A549 (cell line): ENCODE results near the gene TMEM39A.

Experiments used
- BHLHE40 ChIP-seq: IDR thresholded peaks from 2 replicates; pipeline ENCODE4 v1.6.1; 2012; ENCODE audit warnings: low read depth, low read length, inconsistent platforms
- FOSL2 ChIP-seq, 2 experiments: fragments of 450-650 bp in 1 of 2; fragments of >200 bp in 1 of 2; sonication (Bioruptor Twin) in 1 of 2; formaldehyde crosslinking; IDR thresholded peaks; 2 replicates each; pipeline versions ENCODE4 v1.5.0 to v1.6.1; 2016 to 2020; ENCODE audit warnings: mild to moderate bottlenecking in 1 of 2, moderate library complexity in 1 of 2
- HOXB13 ChIP-seq: fragments of 250-450 bp; sonication (Bioruptor Pico); IDR thresholded peaks from 2 replicates; pipeline ENCODE4 v1.5.0; 2020; ENCODE audit warnings: low read depth, mild to moderate bottlenecking, moderate library complexity
- JUNB ChIP-seq: fragments of >200 bp; sonication (Bioruptor Twin); formaldehyde crosslinking; IDR thresholded peaks from 2 replicates; pipeline ENCODE4 v1.6.1; 2016
- KDM1A ChIP-seq: fragments of 200-600 bp; sonication (generic); IDR thresholded peaks from 2 replicates; pipeline ENCODE4 v1.6.1; 2016; ENCODE audit warnings: low read depth, mild to moderate bottlenecking
- MAFK ChIP-seq: fragments of 450-650 bp; IDR thresholded peaks from 2 replicates; pipeline ENCODE4 v1.6.1; 2014; ENCODE audit not compliant: partially characterized antibody
- NFE2L2 ChIP-seq: fragments of 150-350 bp; conservative IDR thresholded peaks from 2 replicates; pipeline ENCODE4 v1.6.1; 2014; ENCODE audit warnings: low read length
- NR3C1 ChIP-seq: fragments of >200 bp; sonication (Bioruptor Twin); formaldehyde crosslinking; IDR thresholded peaks from 3 replicates; pipeline ENCODE4 v1.6.1; 2017
- POLR2A ChIP-seq: IDR thresholded peaks from 2 replicates; pipeline ENCODE4 v1.6.1; 2012; ENCODE audit warnings: mild to moderate bottlenecking, low read length
- RAD21 ChIP-seq, 2 experiments: fragments of >200 bp in 1 of 2; sonication (Bioruptor Twin) in 1 of 2; formaldehyde crosslinking in 1 of 2; IDR thresholded peaks in 1 of 2; conservative IDR thresholded peaks in 1 of 2; 2 replicates in 1 of 2; 3 replicates in 1 of 2; pipeline ENCODE4 v1.6.1; 2012 to 2018; ENCODE audit warnings: inconsistent platforms in 1 of 2
- TF ChIP-seq, protein P1 (sequence below): IDR thresholded peaks from 2 replicates; pipeline ENCODE4 v1.6.1; 2012
- TF ChIP-seq, protein P2 (sequence below): fragments of >200 bp; sonication (Bioruptor Twin); formaldehyde crosslinking; IDR thresholded peaks from 3 replicates; pipeline ENCODE4 v1.5.1; 2016
- TF ChIP-seq, protein P3 (sequence below): fragments of 250-450 bp; sonication (Bioruptor Pico); IDR thresholded peaks from 2 replicates; pipeline ENCODE4 v1.5.0; 2020; ENCODE audit warnings: low read depth, mild to moderate bottlenecking, moderate library complexity
- TF ChIP-seq, protein P4 (sequence below): fragments of 450-650 bp; IDR thresholded peaks from 2 replicates; pipeline ENCODE4 v1.6.1; 2014; ENCODE audit warnings: antibody characterized with exemption

DNA sequence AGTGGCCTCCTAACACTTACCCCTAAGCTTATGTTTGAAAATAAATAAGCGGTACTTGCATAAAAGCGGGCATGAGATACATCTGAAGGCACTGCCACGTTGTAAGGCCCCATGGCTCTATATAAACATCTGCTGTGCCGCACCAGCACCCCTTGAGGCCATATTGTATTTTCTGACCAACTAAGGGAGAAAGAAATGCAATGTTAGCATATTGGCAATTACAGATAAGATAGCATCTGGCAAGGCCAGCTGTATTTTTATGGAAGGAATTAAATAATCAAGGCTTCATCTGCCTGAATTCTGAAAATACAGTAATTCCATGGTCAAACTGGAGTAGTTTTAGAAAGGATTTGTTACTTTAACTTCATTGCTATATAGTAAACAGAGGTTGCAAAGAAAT is 28.7 kb downstream of the TMEM39A start:
- TF ChIP-seq BHLHE40 (no peak), MAFK (peak; percentile 57), KDM1A (no peak), JUNB (no peak), POLR2A (no peak), NFE2L2 (no peak), RAD21 (conservative IDR thresholded peaks at IDR 0.05 in 1 of 2, IDR thresholded peaks at IDR 0.05 in 1 of 2) (no peak), FOSL2 (IDR thresholded peaks at IDR 0.05) (no peak), FOSL2 (CRISPR knock-in tag; IDR thresholded peaks at IDR 0.05) (no peak), HOXB13 (CRISPR knock-in tag) (no peak), NR3C1 (no peak)
- TF ChIP-seq, protein P1, sequence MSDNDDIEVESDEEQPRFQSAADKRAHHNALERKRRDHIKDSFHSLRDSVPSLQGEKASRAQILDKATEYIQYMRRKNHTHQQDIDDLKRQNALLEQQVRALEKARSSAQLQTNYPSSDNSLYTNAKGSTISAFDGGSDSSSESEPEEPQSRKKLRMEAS = no peak
- TF ChIP-seq, protein P2, sequence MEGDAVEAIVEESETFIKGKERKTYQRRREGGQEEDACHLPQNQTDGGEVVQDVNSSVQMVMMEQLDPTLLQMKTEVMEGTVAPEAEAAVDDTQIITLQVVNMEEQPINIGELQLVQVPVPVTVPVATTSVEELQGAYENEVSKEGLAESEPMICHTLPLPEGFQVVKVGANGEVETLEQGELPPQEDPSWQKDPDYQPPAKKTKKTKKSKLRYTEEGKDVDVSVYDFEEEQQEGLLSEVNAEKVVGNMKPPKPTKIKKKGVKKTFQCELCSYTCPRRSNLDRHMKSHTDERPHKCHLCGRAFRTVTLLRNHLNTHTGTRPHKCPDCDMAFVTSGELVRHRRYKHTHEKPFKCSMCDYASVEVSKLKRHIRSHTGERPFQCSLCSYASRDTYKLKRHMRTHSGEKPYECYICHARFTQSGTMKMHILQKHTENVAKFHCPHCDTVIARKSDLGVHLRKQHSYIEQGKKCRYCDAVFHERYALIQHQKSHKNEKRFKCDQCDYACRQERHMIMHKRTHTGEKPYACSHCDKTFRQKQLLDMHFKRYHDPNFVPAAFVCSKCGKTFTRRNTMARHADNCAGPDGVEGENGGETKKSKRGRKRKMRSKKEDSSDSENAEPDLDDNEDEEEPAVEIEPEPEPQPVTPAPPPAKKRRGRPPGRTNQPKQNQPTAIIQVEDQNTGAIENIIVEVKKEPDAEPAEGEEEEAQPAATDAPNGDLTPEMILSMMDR = no peak
- TF ChIP-seq, protein P3, sequence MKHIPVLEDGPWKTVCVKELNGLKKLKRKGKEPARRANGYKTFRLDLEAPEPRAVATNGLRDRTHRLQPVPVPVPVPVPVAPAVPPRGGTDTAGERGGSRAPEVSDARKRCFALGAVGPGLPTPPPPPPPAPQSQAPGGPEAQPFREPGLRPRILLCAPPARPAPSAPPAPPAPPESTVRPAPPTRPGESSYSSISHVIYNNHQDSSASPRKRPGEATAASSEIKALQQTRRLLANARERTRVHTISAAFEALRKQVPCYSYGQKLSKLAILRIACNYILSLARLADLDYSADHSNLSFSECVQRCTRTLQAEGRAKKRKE = no peak
- TF ChIP-seq, protein P4, sequence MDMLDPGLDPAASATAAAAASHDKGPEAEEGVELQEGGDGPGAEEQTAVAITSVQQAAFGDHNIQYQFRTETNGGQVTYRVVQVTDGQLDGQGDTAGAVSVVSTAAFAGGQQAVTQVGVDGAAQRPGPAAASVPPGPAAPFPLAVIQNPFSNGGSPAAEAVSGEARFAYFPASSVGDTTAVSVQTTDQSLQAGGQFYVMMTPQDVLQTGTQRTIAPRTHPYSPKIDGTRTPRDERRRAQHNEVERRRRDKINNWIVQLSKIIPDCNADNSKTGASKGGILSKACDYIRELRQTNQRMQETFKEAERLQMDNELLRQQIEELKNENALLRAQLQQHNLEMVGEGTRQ = no peak
